ENCODE measurements around the gene POLR2F.

GRCh38 chr22:37983860-37984791, 30.6 kb downstream of the POLR2F start, which contains the start of gene SOX10:
- TF ChIP-seq POLR2A (IDR thresholded peaks at IDR 0.05; ENCODE audit: low read length): no peak
- TF ChIP-seq GATA1 (IDR thresholded peaks at IDR 0.05; ENCODE audit: low read depth, low read length): no peak

Data from erythroblast (primary cell).